Measurements from ENCODE around the gene SNN. TPM values are rescaled to one million over a fixed set of nuclear protein-coding genes. Genes with fewer than 3 reads are reported as not detected.
A peak's percentile ranks its signal among the peaks of the same experiment; 100 is the strongest.

Gene SNN
- total RNA-seq: 23.2 and 24.4 TPM in 2 replicates

- peak; percentile 80 to 90 for DNase-seq (ENCODE audit: low read depth in 2 of 2)
These were observed at the start of gene SNN for GRCh38 chr16:11667824-11668622. Gene SNN, plus strand, starts transcription at chr16:11668455. Its CDS starts 7,605 bp downstream, at chr16:11676060.

GRCh38 chr16:11619327-11619851 lies 48.9 kb upstream of the SNN start:
- DNase-seq (ENCODE audit: low read depth in 2 of 2): no peak

- DNase-seq (ENCODE audit: low read depth in 2 of 2): no peak
These were observed 47.8 kb upstream of the SNN start for GRCh38 chr16:11620243-11621003.

GRCh38 chr16:11621539-11621919 lies 46.7 kb upstream of the SNN start:
- no peak for DNase-seq (ENCODE audit: low read depth in 2 of 2)

- DNase-seq (ENCODE audit: low read depth in 2 of 2): no peak
These were observed 46.2 kb upstream of the SNN start for GRCh38 chr16:11621920-11622651.

GRCh38 chr16:11624205-11624604 lies 44.0 kb upstream of the SNN start:
- no peak for DNase-seq (ENCODE audit: low read depth in 2 of 2)

GRCh38 chr16:11624636-11625607 lies 43.3 kb upstream of the SNN start:
- no peak for DNase-seq (ENCODE audit: low read depth in 2 of 2)

- no peak for DNase-seq (ENCODE audit: low read depth in 2 of 2)
These were observed 42.5 kb upstream of the SNN start for GRCh38 chr16:11625769-11626168.

GRCh38 chr16:11626657-11627291 lies 41.5 kb upstream of the SNN start:
- no peak for DNase-seq (ENCODE audit: low read depth in 2 of 2)

- DNase-seq (ENCODE audit: low read depth in 2 of 2): no peak
These were observed 41.0 kb upstream of the SNN start for GRCh38 chr16:11627292-11627663.

GRCh38 chr16:11627822-11628457 lies 40.3 kb upstream of the SNN start:
- no peak for DNase-seq (ENCODE audit: low read depth in 2 of 2)

GRCh38 chr16:11629071-11630030 lies 38.9 kb upstream of the SNN start:
- no peak for DNase-seq (ENCODE audit: low read depth in 2 of 2)

- no peak for DNase-seq (ENCODE audit: low read depth in 2 of 2)
These were observed 38.0 kb upstream of the SNN start for GRCh38 chr16:11630046-11630767.

GRCh38 chr16:11630768-11631056 lies 37.5 kb upstream of the SNN start:
- no peak for DNase-seq (ENCODE audit: low read depth in 2 of 2)

- no peak for DNase-seq (ENCODE audit: low read depth in 2 of 2)
These were observed 37.0 kb upstream of the SNN start for GRCh38 chr16:11631214-11631613.

GRCh38 chr16:11632455-11632939 lies 35.8 kb upstream of the SNN start:
- peak; percentile 12 to 47 for DNase-seq (ENCODE audit: low read depth in 2 of 2)

GRCh38 chr16:11633113-11633512 lies 35.1 kb upstream of the SNN start:
- no peak for DNase-seq (ENCODE audit: low read depth in 2 of 2)

GRCh38 chr16:11634312-11634711 lies 33.9 kb upstream of the SNN start:
- no peak for DNase-seq (ENCODE audit: low read depth in 2 of 2)

Data from lung microvascular endothelial cell (primary cell).